Hepatocyte (in vitro differentiated cells): ENCODE data around the gene BUD31. TPM values are rescaled to one million over a fixed set of nuclear protein-coding genes. Genes with fewer than 3 reads are reported as not detected.

ENCODE experiments used
- DNase-seq: peaks from one replicate; pipeline ENCODE4 v3.0.0-alpha.2; 2016; ENCODE audit warnings: low spot score
- H2AFZ ChIP-seq: fragments of 200-600 bp; sonication (generic); 2 replicates; pipeline ENCODE4 v1.6.0; 2016; ENCODE audit warnings: antibody characterized with exemption, mild to moderate bottlenecking
- H3K27ac ChIP-seq: fragments of 200-600 bp; sonication (generic); 2 replicates; pipeline ENCODE4 v1.5.1; 2016; ENCODE audit warnings: mild to moderate bottlenecking
- H3K27me3 ChIP-seq: fragments of 200-600 bp; sonication (generic); 2 replicates; pipeline ENCODE4 v1.6.1; 2016
- H3K36me3 ChIP-seq: fragments of 200-600 bp; sonication (generic); replicated peaks from 2 replicates; pipeline ENCODE4 v1.5.1; 2016; ENCODE audit warnings: low read depth; ENCODE audit not compliant: insufficient read depth
- H3K4me1 ChIP-seq: fragments of 200-600 bp; sonication (generic); 2 replicates; pipeline ENCODE4 v1.5.1; 2016; ENCODE audit warnings: mild to moderate bottlenecking, moderate library complexity; ENCODE audit not compliant: insufficient read depth
- H3K4me2 ChIP-seq: fragments of 200-600 bp; sonication (generic); 2 replicates; pipeline ENCODE4 v1.6.0; 2016
- H3K4me3 ChIP-seq: fragments of 200-600 bp; sonication (generic); 2 replicates; pipeline ENCODE4 v1.5.1; 2016; ENCODE audit warnings: mild to moderate bottlenecking
- H3K79me2 ChIP-seq: fragments of 200-600 bp; sonication (generic); 2 replicates; pipeline ENCODE4 v1.6.0; 2017; ENCODE audit warnings: mild to moderate bottlenecking
- H3K9me2 ChIP-seq: fragments of 200-600 bp; sonication (generic); replicated peaks from 2 replicates; pipeline ENCODE4 v1.6.0; 2017; ENCODE audit warnings: mild to moderate bottlenecking; ENCODE audit not compliant: insufficient read depth
- H3K9me3 ChIP-seq: fragments of 200-600 bp; sonication (generic); 2 replicates; pipeline ENCODE4 v1.5.1; 2016; ENCODE audit warnings: low read depth, mild to moderate bottlenecking
- H4K20me1 ChIP-seq: fragments of 200-600 bp; sonication (generic); 2 replicates; pipeline ENCODE4 v1.6.0; 2016; ENCODE audit warnings: mild to moderate bottlenecking; ENCODE audit not compliant: insufficient read depth, poor library complexity, severe bottlenecking
- CTCF ChIP-seq: fragments of 200-600 bp; sonication (generic); IDR thresholded peaks from 2 replicates; pipeline ENCODE4 v1.5.1; 2016; ENCODE audit warnings: antibody characterized with exemption, mild to moderate bottlenecking; ENCODE audit not compliant: poor library complexity
- EZH2 ChIP-seq: fragments of 200-600 bp; sonication (generic); IDR thresholded peaks from 2 replicates; pipeline ENCODE4 v1.6.1; 2016; ENCODE audit warnings: antibody characterized with exemption, mild to moderate bottlenecking, borderline replicate concordance
- EZH2phosphoT487 ChIP-seq: fragments of 200-600 bp; sonication (generic); IDR thresholded peaks from one replicate; pipeline ENCODE4 v1.6.1; 2018; ENCODE audit warnings: antibody characterized with exemption, mild to moderate bottlenecking, low read depth, moderate library complexity; ENCODE audit not compliant: unreplicated experiment, severe bottlenecking
- WGBS: methylation state at CpG from one replicate; pipeline ENCODE4 v1.1.6; 2016; ENCODE audit warnings: low lambda C conversion rate; ENCODE audit errors: missing lambda C conversion rate; 5-methylcytosine and 5-hydroxymethylcytosine counted together
- polyA plus RNA-seq: library from polyadenylated mRNA; unstranded; fragments of >200 nt; fragmentation: Nextera tagmentation; extraction: Ambion mirVana; gene quantifications from 2 replicates; pipeline ENCODE4 v1.2.1, GENCODE V29; 2016
- total RNA-seq: library from RNA; depleted of rRNA; stranded (reverse); fragments of >200 nt; gene quantifications from 2 replicates; pipeline ENCODE4 v1.2.3, GENCODE V29; 2014

The BUD31 gene
- total and polyA plus RNA-seq, 2 experiments from 2014 or later, result 77.5 to 233 TPM

GRCh38 chr7:99392046-99392445, 16.7 kb upstream of the BUD31 start:
- H3K36me3 ChIP-seq, result no peaks in the 10 kb centered on the region
- peaks cover 14% of the 10 kb centered on the region for H3K4me1 ChIP-seq
- TF ChIP-seq CTCF (no peak), EZH2phosphoT487 (no peak), EZH2 (no peak)
- no peak for DNase-seq
- WGBS, result 85% methylated on average over 8 of the region's 8 CpGs
- no peaks in the 10 kb centered on the region for H3K27me3 ChIP-seq
- no peak overlapping the region for H3K4me3 ChIP-seq
- H3K79me2 ChIP-seq, result no peaks in the 10 kb centered on the region
- no peaks in the 10 kb centered on the region for H4K20me1 ChIP-seq
- no peaks in the 10 kb centered on the region for H3K9me2 ChIP-seq
- H2AFZ ChIP-seq, result no peak overlapping the region
- H3K9me3 ChIP-seq, result no peaks in the 10 kb centered on the region
- no peak overlapping the region for H3K27ac ChIP-seq
- peak overlapping the region; percentile 90 for H3K4me2 ChIP-seq

- DNase-seq, result peak; percentile 89
- peak overlapping the region; percentile 77 for H2AFZ ChIP-seq
- peak overlapping the region; percentile 90 for H3K4me2 ChIP-seq
- no peaks in the 10 kb centered on the region for H3K79me2 ChIP-seq
- peak overlapping the region; percentile 65 for H3K27ac ChIP-seq
- no peaks in the 10 kb centered on the region for H3K9me3 ChIP-seq
- no peaks in the 10 kb centered on the region for H3K36me3 ChIP-seq
- H3K4me3 ChIP-seq, result peak overlapping the region; percentile 75
- no peaks in the 10 kb centered on the region for H3K27me3 ChIP-seq
- WGBS, result 5% methylated on average over 64 of the region's 68 CpGs
- H3K9me2 ChIP-seq, result no peaks in the 10 kb centered on the region
- TF ChIP-seq EZH2phosphoT487, result no peak
- no peak for TF ChIP-seq EZH2
- no peak for TF ChIP-seq CTCF
- H4K20me1 ChIP-seq, result no peaks in the 10 kb centered on the region
- H3K4me1 ChIP-seq, result peaks cover 14% of the 10 kb centered on the region
Observed at GRCh38 chr7:99392659-99393354, 16.0 kb upstream of the BUD31 start.

- Histone ChIP-seq H3K36me3 (no peaks in the 10 kb centered on the region), H4K20me1 (no peaks in the 10 kb centered on the region)
- WGBS, result 43% methylated on average over 25 of the region's 30 CpGs
Observed at GRCh38 chr7:99393355-99394187, 15.2 kb upstream of the BUD31 start.

More at GRCh38 chr7:99393355-99394187, 15.2 kb upstream of the BUD31 start:
- H3K4me3 ChIP-seq, result peak overlapping the region; percentile 75
- H3K9me3 ChIP-seq, result no peaks in the 10 kb centered on the region
- H3K27me3 ChIP-seq, result no peaks in the 10 kb centered on the region
- no peaks in the 10 kb centered on the region for H3K79me2 ChIP-seq
- peak; percentile 62 for DNase-seq
- H3K4me2 ChIP-seq, result peak overlapping the region; percentile 90
- H3K27ac ChIP-seq, result peak overlapping the region; percentile 65
- H2AFZ ChIP-seq, result peak overlapping the region; percentile 77
- TF ChIP-seq CTCF (no peak), EZH2phosphoT487 (no peak), EZH2 (no peak)
- no peaks in the 10 kb centered on the region for H3K9me2 ChIP-seq
- peaks cover 14% of the 10 kb centered on the region for H3K4me1 ChIP-seq
